CD1c-positive myeloid dendritic cell (primary cell): Measurements from ENCODE around the gene FILIP1L.

ENCODE experiments used
- DNase-seq: peaks from one replicate; pipeline ENCODE4 v3.0.0-alpha.2; 2016; ENCODE audit errors: extremely low spot score

The FILIP1L gene

GRCh38 chr3:100125161-100125938, 11.0 kb upstream of the FILIP1L start:
- no peak for DNase-seq

- no peak for DNase-seq
Measured at GRCh38 chr3:100124201-100124761, 10.0 kb upstream of the FILIP1L start.

- no peak for DNase-seq
Measured at GRCh38 chr3:100123112-100123511, 8.8 kb upstream of the FILIP1L start.

GRCh38 chr3:100122321-100122720, 8.0 kb upstream of the FILIP1L start:
- DNase-seq = no peak

GRCh38 chr3:100120693-100121092, 6.4 kb upstream of the FILIP1L start:
- DNase-seq = no peak

GRCh38 chr3:100120012-100120411, 5.7 kb upstream of the FILIP1L start:
- no peak for DNase-seq

- no peak for DNase-seq
Measured at GRCh38 chr3:100117093-100117492, 2.8 kb upstream of the FILIP1L start.

GRCh38 chr3:100113723-100114412, 433 bp downstream of the FILIP1L start:
- peak; percentile 41 for DNase-seq

- no peak for DNase-seq
Measured at GRCh38 chr3:100111728-100112127, 2.6 kb downstream of the FILIP1L start.

GRCh38 chr3:100110162-100110561, 4.1 kb downstream of the FILIP1L start:
- DNase-seq = no peak

GRCh38 chr3:100108464-100109079, 5.7 kb downstream of the FILIP1L start:
- no peak for DNase-seq

- DNase-seq = no peak
Measured at GRCh38 chr3:100107221-100107814, 7.0 kb downstream of the FILIP1L start.

- no peak for DNase-seq
Measured at GRCh38 chr3:100106531-100107141, 7.7 kb downstream of the FILIP1L start.

- DNase-seq = no peak
Measured at GRCh38 chr3:100106094-100106493, 8.2 kb downstream of the FILIP1L start.

GRCh38 chr3:100105501-100105900, 8.8 kb downstream of the FILIP1L start:
- DNase-seq = no peak

GRCh38 chr3:100104817-100105413, 9.4 kb downstream of the FILIP1L start:
- no peak for DNase-seq

- DNase-seq = no peak
Measured at GRCh38 chr3:100104442-100104798, 9.9 kb downstream of the FILIP1L start.

- DNase-seq = no peak
Measured at GRCh38 chr3:100103558-100104441, 10.5 kb downstream of the FILIP1L start.

GRCh38 chr3:100102757-100103156, 11.5 kb downstream of the FILIP1L start:
- no peak for DNase-seq

GRCh38 chr3:100100425-100100824, 13.9 kb downstream of the FILIP1L start:
- no peak for DNase-seq
